ENCODE results near the gene ARID3A. TPM values are rescaled to one million over a fixed set of nuclear protein-coding genes. Genes with fewer than 3 reads are reported as not detected.

The ARID3A gene
- total and polyA plus RNA-seq, 9 donors: 1.1 to 8.1 (median 4.5) TPM

- H3K4me1 ChIP-seq (ENCODE audit: insufficient read depth): peaks cover 2% of the 10 kb centered on the region
- peaks cover 3% of the 10 kb centered on the region for H3K27me3 ChIP-seq
- no peak for DNase-seq
- no peak overlapping the region for H3K27ac ChIP-seq
- TF ChIP-seq POLR2A (IDR thresholded peaks at IDR 0.05) (no peak), EP300 (IDR thresholded peaks at IDR 0.05) (no peak)
- TF ChIP-seq, protein P1, sequence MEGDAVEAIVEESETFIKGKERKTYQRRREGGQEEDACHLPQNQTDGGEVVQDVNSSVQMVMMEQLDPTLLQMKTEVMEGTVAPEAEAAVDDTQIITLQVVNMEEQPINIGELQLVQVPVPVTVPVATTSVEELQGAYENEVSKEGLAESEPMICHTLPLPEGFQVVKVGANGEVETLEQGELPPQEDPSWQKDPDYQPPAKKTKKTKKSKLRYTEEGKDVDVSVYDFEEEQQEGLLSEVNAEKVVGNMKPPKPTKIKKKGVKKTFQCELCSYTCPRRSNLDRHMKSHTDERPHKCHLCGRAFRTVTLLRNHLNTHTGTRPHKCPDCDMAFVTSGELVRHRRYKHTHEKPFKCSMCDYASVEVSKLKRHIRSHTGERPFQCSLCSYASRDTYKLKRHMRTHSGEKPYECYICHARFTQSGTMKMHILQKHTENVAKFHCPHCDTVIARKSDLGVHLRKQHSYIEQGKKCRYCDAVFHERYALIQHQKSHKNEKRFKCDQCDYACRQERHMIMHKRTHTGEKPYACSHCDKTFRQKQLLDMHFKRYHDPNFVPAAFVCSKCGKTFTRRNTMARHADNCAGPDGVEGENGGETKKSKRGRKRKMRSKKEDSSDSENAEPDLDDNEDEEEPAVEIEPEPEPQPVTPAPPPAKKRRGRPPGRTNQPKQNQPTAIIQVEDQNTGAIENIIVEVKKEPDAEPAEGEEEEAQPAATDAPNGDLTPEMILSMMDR (IDR thresholded peaks at IDR 0.05): no peak
- H3K9me3 ChIP-seq: no peaks in the 10 kb centered on the region
- no peaks in the 10 kb centered on the region for H3K36me3 ChIP-seq
- intact Hi-C loops (cut with DNase I): loop anchor here in 1 of 4 donors (10.0 kb wide), 1 partner anchor 219 kb away; no protein-coding TSS in a partner anchor
- H3K4me3 ChIP-seq: no peak overlapping the region
- WGBS, 3 donors: 85 to 90% (median 90%) methylated on average over 15 to 17 of the region's 17 CpGs
These were observed 67.6 kb downstream of the ARID3A start for GRCh38 chr19:993361-993830.

DNA sequence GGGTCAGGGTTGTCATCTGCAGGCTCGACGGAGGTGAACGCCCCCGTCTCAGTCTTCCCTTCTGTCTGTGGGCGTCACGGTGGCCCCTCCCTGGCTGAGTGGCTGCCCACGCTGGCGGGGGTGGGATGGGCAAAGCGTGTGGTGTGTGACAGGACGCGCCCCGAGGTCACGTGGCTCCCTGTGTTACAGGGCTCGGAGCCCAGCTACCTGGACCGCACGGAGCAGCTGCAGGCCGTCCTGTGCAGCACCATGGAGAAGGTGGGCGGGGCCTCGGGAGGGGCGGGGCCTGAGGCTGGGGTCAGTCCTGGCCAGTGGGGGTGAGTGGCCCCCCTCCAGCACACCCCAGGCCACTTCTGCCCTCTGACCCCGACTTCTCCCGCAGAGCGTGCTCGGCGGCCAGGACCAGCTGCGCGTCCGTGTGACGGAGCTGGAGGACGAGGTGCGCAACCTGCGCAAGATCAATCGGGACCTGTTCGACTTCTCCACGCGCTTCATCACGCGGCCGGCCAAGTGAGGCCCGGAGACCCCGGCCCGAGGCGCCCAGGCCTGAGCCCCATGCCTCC is 68.1 kb downstream of the ARID3A start:
- H3K4me1 ChIP-seq (ENCODE audit: insufficient read depth): peaks cover 2% of the 10 kb centered on the region
- no peak overlapping the region for H3K4me3 ChIP-seq
- no peak for DNase-seq
- H3K27ac ChIP-seq: no peak overlapping the region
- TF ChIP-seq EP300 (IDR thresholded peaks at IDR 0.05) (no peak), POLR2A (IDR thresholded peaks at IDR 0.05) (no peak)
- TF ChIP-seq, protein P1 (IDR thresholded peaks at IDR 0.05): no peak
- WGBS, 3 donors: 83 to 86% (median 85%) methylated on average over 38 to 43 of the region's 43 CpGs
- H3K27me3 ChIP-seq: peaks cover 4% of the 10 kb centered on the region
- intact Hi-C loops (cut with DNase I): loop anchor here in 1 of 4 donors (10.0 kb wide), 1 partner anchor 219 kb away; no protein-coding TSS in a partner anchor
- H3K36me3 ChIP-seq: no peaks in the 10 kb centered on the region
- no peaks in the 10 kb centered on the region for H3K9me3 ChIP-seq

DNA sequence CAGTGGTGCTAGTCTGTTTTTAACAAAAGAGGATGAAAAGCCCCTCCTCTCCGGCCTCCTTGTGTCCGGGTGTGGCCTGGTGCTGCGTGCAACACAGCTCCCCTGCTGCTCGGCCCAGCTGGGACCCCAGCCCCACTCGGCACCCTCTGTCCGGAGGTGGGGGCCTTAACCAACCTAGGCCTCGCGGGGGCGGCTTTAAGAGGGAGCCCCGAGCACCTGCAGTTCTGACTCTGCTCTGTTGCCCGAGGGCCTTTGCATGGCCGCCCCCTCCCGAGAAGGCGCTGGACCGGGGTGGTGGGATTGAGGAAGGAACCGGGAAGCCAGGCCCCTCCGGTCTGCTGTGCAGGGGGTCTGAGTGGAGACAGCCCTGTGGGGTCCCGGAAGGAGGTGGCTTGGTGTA is 68.7 kb downstream of the ARID3A start:
- no peaks in the 10 kb centered on the region for H3K36me3 ChIP-seq
- H3K4me3 ChIP-seq: no peak overlapping the region
- TF ChIP-seq, protein P1 (IDR thresholded peaks at IDR 0.05): no peak
- TF ChIP-seq POLR2A (IDR thresholded peaks at IDR 0.05) (no peak), EP300 (IDR thresholded peaks at IDR 0.05) (no peak)
- intact Hi-C loops (cut with DNase I): loop anchor here in 1 of 4 donors (10.0 kb wide), 1 partner anchor 220 kb away; no protein-coding TSS in a partner anchor
- no peak overlapping the region for H3K27ac ChIP-seq
- no peaks in the 10 kb centered on the region for H3K9me3 ChIP-seq
- WGBS, 3 donors: 90 to 91% (median 91%) methylated on average over 18 of the region's 18 CpGs
- peaks cover 2% of the 10 kb centered on the region for H3K4me1 ChIP-seq (ENCODE audit: insufficient read depth)
- peaks cover 10% of the 10 kb centered on the region for H3K27me3 ChIP-seq
- no peak for DNase-seq

GRCh38 chr19:995051-995827 is 69.4 kb downstream of the ARID3A start:
- TF ChIP-seq POLR2A (IDR thresholded peaks at IDR 0.05) (no peak), EP300 (IDR thresholded peaks at IDR 0.05) (no peak)
- TF ChIP-seq, protein P1 (IDR thresholded peaks at IDR 0.05): no peak
- H3K27ac ChIP-seq: no peak overlapping the region
- 78 to 81% (median 79%) methylated on average over 25 to 26 of the region's 26 CpGs for WGBS, 3 donors
- H3K4me1 ChIP-seq (ENCODE audit: insufficient read depth): peaks cover 2% of the 10 kb centered on the region
- no peaks in the 10 kb centered on the region for H3K36me3 ChIP-seq
- peaks cover 13% of the 10 kb centered on the region for H3K27me3 ChIP-seq
- no peak overlapping the region for H3K4me3 ChIP-seq
- intact Hi-C loops (cut with DNase I): loop anchor here in 1 of 4 donors (10.0 kb wide), 1 partner anchor 220 kb away; no protein-coding TSS in a partner anchor
- no peaks in the 10 kb centered on the region for H3K9me3 ChIP-seq
- no peak for DNase-seq
